GM10266 (cell line): ENCODE data around the gene LAMP1.

Experiments
- DNase-seq: peaks from one replicate; pipeline ENCODE4 v3.0.0; 2012; ENCODE audit errors: extremely low spot score
- CTCF ChIP-seq: IDR thresholded peaks from 2 replicates; pipeline ENCODE4 v1.5.1; 2012; ENCODE audit warnings: mild to moderate bottlenecking, low read depth; ENCODE audit not compliant: control insufficient read depth, insufficient read depth; ENCODE audit errors: missing control alignments

Gene LAMP1

GRCh38 chr13:113351514-113352026 lies 54.5 kb downstream of the LAMP1 start:
- DNase-seq: no peak
- TF ChIP-seq CTCF: no peak

DNA sequence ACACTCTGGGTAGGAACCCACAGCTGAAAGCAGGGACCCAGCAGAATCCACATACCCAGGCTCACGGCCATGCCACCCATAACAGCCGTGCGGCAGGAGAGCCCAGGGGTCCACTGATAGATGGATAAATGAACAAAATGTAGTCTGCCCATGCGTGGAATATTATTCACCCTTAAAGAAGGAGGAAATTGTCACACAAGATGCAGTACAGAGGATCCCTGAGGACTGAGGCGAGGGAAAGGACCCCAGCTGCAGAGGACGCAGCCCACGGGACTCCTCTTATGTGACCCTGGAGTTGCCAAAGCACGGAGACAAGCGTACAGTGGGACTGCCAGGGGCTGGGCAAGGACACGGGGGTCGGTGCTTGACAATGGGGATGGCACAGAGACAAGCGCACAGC lies 56.2 kb downstream of the LAMP1 start:
- DNase-seq: no peak
- TF ChIP-seq CTCF: no peak

DNA sequence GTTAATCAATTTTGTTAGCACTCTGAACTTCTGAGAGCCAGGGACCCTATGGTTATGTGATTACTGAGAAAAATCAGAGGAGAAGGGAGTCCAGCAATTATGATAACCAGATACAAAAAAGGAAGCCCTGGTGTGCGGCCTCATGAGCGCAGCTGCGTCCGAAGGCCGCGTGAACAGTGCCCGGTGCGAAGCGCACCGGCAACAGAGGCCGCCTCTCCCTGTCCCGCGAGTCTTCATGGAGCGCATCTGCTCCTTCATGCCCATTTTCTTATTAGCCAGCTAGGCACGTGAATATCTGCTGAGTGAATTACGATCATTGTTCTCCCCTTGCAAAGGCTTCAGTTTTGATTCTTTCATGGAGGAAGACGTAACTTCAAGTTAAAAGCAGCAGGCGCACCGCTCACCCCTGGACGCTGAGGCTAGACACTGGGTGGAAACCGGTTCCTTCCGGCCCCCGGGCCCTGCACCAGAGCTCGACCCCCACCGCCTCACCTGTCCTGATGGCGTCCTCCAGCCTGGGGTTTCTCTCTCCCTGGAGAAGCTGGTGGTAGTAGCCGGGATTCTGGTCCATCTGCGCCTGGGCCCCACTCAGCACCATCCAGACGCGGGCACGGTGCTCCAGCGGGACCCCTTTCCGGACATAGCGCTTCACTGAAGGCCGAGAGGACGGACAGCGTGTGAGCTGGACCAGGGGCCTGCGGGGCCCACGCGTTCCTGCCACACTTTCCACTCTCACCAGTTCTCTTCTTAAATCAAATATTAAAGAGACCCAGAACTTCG lies 58.0 kb downstream of the LAMP1 start:
- TF ChIP-seq CTCF: no peak
- DNase-seq: no peak

DNA sequence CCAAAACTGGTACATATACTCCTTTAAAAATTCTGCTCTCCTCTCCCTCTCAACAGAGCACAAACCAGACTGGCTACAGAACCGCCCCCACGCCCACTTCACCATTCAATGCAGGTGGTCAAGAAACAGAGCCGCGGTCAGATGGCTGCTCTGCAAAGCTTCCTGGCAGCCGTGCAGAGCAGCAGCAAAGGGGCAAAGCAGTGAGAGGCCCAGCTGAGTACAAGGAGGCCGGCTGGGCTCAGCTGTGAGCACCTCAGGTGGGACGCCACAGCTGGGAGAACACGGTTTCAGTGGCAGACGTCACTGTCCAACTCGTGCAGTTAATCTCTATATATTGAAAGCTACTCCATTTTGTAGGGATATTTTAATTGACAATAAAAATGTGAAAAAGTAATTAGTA lies 58.6 kb downstream of the LAMP1 start:
- no peak for DNase-seq
- no peak for TF ChIP-seq CTCF

GRCh38 chr13:113356596-113356995 lies 59.6 kb downstream of the LAMP1 start:
- TF ChIP-seq CTCF: no peak

DNA sequence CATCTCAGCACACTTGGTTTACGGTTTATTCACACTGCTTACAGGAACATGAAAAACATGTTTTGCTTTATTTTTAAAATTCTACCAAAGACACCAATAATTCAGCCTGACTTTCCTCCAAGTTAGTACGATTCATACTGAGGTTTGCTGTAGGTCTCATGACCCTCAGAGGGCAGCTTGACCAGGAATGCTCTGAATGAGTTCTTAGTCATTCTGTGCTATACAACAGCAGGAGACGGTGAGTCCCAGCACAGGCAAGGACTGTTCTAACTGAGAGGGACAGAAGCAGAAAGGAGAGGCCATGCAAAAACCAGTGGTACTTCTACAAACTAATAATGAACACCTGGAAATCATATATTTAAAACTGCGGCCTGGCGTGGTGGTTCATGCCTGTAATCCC lies 60.5 kb downstream of the LAMP1 start:
- TF ChIP-seq CTCF: no peak

More at GRCh38 chr13:113356596-113356995, 59.6 kb downstream of the LAMP1 start:
- DNase-seq: no peak

DNA sequence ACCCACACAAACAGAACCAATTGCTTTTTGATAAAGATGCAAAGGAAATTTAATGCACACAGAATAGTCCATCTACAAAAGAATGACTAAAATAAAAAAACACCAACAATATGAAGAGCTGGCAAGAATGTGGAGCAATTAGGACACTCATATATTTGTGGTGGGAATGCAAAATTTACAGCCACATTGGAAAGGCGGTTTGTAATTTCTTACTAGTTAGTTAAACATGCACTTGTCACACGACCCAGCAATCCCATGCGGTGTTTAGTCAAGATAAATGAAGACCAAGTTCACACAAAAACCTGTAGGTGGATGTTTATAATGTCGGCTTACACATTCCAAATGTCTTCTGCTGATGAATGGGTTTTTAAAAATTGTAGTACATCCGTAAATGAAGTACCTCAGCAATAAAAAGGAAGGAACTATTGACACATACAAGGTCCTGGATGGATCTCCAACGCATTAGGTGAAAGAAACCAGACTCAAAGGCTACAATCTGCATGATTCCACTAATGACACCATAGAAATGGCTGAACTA lies 61.7 kb downstream of the LAMP1 start:
- no peak for TF ChIP-seq CTCF
- DNase-seq: no peak

More for the DNA sequence above, 60.5 kb downstream of the LAMP1 start:
- no peak for DNase-seq
